IMR-90 (cell line): Measurements from ENCODE around the gene TCF4. TPM values are rescaled to one million over a fixed set of nuclear protein-coding genes. Genes with fewer than 3 reads are reported as not detected.

Experiments used
- ATAC-seq: fragments of 200-7000 bp; cut with Tn5 transposase; 2 replicates; pipeline ENCODE4 v1.9.1; 2020; ENCODE audit warnings: low read depth, mild to moderate bottlenecking, moderate library complexity
- BruUV-seq: library from RNA; stranded (reverse); fragments of 400-500 nt; replicated peaks from 2 replicates; lab custom pipeline; 2021; lab: Mats Ljungman, UMichigan
- CTCF ChIA-PET: fragments of 300-600 bp; formaldehyde crosslinking; extraction: SDS; loops from one replicate; lab custom pipeline; 2021; ENCODE audit warnings: antibody characterized with exemption; lab: Yijun Ruan, JAX
- POLR2A ChIA-PET: fragments of 300-600 bp; sonication (Branson Sonifier 250); formaldehyde crosslinking; loops from one replicate; lab custom pipeline; 2022; ENCODE audit warnings: antibody characterized with exemption; ENCODE audit not compliant: unreplicated experiment; lab: Charles Lee
- DNase-seq: peaks from one replicate; pipeline ENCODE4 v3.0.0; 2013
- H2AFZ ChIP-seq: replicated peaks from 2 replicates; pipeline ENCODE3; 2013; ENCODE audit warnings: low read length, mild to moderate bottlenecking; ENCODE audit not compliant: poor library complexity
- H2AK5ac ChIP-seq: 2 replicates; pipeline ENCODE4 v1.6.1; 2013; ENCODE audit warnings: low read depth, low read length, inconsistent platforms
- H2AK9ac ChIP-seq: replicated peaks from 2 replicates; pipeline ENCODE3; 2013; ENCODE audit warnings: mild to moderate bottlenecking, low read depth, low read length, moderate library complexity; ENCODE audit not compliant: poor library complexity
- H2BK120ac ChIP-seq: 2 replicates; pipeline ENCODE4 v1.6.1; 2013; ENCODE audit warnings: low read depth, low read length, inconsistent platforms
- H2BK15ac ChIP-seq: 3 replicates; pipeline ENCODE4 v1.6.1; 2013; ENCODE audit warnings: low read depth, low read length, inconsistent platforms
- H2BK20ac ChIP-seq: 2 replicates; pipeline ENCODE4 v1.6.1; 2013; ENCODE audit warnings: low read depth, mild to moderate bottlenecking, inconsistent platforms, low read length, moderate library complexity
- H2BK5ac ChIP-seq: 2 replicates; pipeline ENCODE4 v1.6.1; 2013; ENCODE audit warnings: mild to moderate bottlenecking, low read depth, low read length, inconsistent platforms; ENCODE audit not compliant: poor library complexity, severe bottlenecking
- H3K14ac ChIP-seq: replicated peaks from 2 replicates; pipeline ENCODE4 v1.6.1; 2013; ENCODE audit warnings: low read depth, low read length, inconsistent platforms
- H3K18ac ChIP-seq: 2 replicates; pipeline ENCODE4 v1.6.1; 2013; ENCODE audit warnings: low read depth, low read length, control low read depth
- H3K23ac ChIP-seq: 2 replicates; pipeline ENCODE4 v1.6.1; 2013; ENCODE audit warnings: low read depth, low read length, inconsistent platforms
- H3K27ac ChIP-seq: 2 replicates; pipeline ENCODE4 v1.5.1; 2013; ENCODE audit warnings: mild to moderate bottlenecking, control low read depth, low read length; ENCODE audit not compliant: insufficient read depth
- H3K27me3 ChIP-seq: 2 replicates; pipeline ENCODE4 v1.6.1; 2013; ENCODE audit warnings: low read length; ENCODE audit not compliant: control insufficient read depth, insufficient read depth
- H3K36me3 ChIP-seq: 2 replicates; pipeline ENCODE4 v1.6.1; 2013; ENCODE audit warnings: low read length, mixed read lengths; ENCODE audit not compliant: control insufficient read depth, insufficient read depth
- H3K4ac ChIP-seq: 2 replicates; pipeline ENCODE4 v1.6.1; 2013; ENCODE audit warnings: low read depth, low read length, inconsistent platforms
- H3K4me1 ChIP-seq: 2 replicates; pipeline ENCODE4 v1.6.1; 2013; ENCODE audit warnings: low read length, mixed read lengths; ENCODE audit not compliant: control insufficient read depth, insufficient read depth
- H3K4me2 ChIP-seq: 2 replicates; pipeline ENCODE4 v1.6.1; 2013; ENCODE audit warnings: low read depth, mild to moderate bottlenecking, control low read depth, low read length, moderate library complexity
- H3K4me3 ChIP-seq: 2 replicates; pipeline ENCODE4 v1.5.1; 2013; ENCODE audit warnings: low read depth, mild to moderate bottlenecking, control low read depth, low read length, moderate library complexity; ENCODE audit not compliant: insufficient read depth
- H3K56ac ChIP-seq: 2 replicates; pipeline ENCODE4 v1.6.1; 2013; ENCODE audit warnings: low read length, inconsistent platforms; ENCODE audit not compliant: insufficient read depth; ENCODE audit errors: extremely low read depth
- H3K79me1 ChIP-seq, 2 experiments: 2 replicates each; pipeline ENCODE4 v1.6.1; 2013; ENCODE audit warnings: low read length in 2 of 2, inconsistent platforms in 1 of 2, low read depth in 1 of 2
- H3K9ac ChIP-seq: 2 replicates; pipeline ENCODE4 v1.6.1; 2013; ENCODE audit warnings: low read depth, low read length, control low read depth
- H3K9me1 ChIP-seq: 2 replicates; pipeline ENCODE4 v1.6.1; 2013; ENCODE audit warnings: low read length, inconsistent platforms; ENCODE audit not compliant: insufficient read depth
- H3K9me3 ChIP-seq: 2 replicates; pipeline ENCODE4 v1.6.1; 2013; ENCODE audit warnings: low read length; ENCODE audit not compliant: control insufficient read depth, insufficient read depth
- H4K20me1 ChIP-seq: 2 replicates; pipeline ENCODE4 v1.6.1; 2013; ENCODE audit warnings: low read length, inconsistent platforms; ENCODE audit not compliant: insufficient read depth
- H4K5ac ChIP-seq: 2 replicates; pipeline ENCODE4 v1.6.1; 2013; ENCODE audit warnings: mild to moderate bottlenecking, low read depth, low read length, control low read depth
- H4K8ac ChIP-seq, 2 experiments: 2 replicates each; pipeline ENCODE4 v1.6.1; 2013; ENCODE audit warnings: low read depth in 2 of 2, low read length in 2 of 2, control low read depth in 1 of 2, inconsistent platforms in 1 of 2
- H4K91ac ChIP-seq: 2 replicates; pipeline ENCODE4 v1.6.1; 2013; ENCODE audit warnings: low read depth, low read length, inconsistent platforms; ENCODE audit not compliant: insufficient read depth
- CEBPB ChIP-seq: IDR thresholded peaks from 2 replicates; pipeline ENCODE4 v1.6.1; 2012; ENCODE audit warnings: low read depth, low read length, improper control_type of control experiment
- CHD1 ChIP-seq: IDR thresholded peaks from 2 replicates; pipeline ENCODE4 v1.6.1; 2012; ENCODE audit warnings: low read depth, low read length, improper control_type of control experiment
- CTCF ChIP-seq: conservative IDR thresholded peaks from 2 replicates; pipeline ENCODE4 v1.5.1; 2012; ENCODE audit warnings: mild to moderate bottlenecking, low read depth, low read length, improper control_type of control experiment
- FOS ChIP-seq: fragments of 150-350 bp; IDR thresholded peaks from 2 replicates; pipeline ENCODE4 v1.6.1; 2016; ENCODE audit warnings: low read depth, low read length
- MAFK ChIP-seq: IDR thresholded peaks from 2 replicates; pipeline ENCODE4 v1.6.1; 2012; ENCODE audit warnings: low read depth, low read length, improper control_type of control experiment
- MAZ ChIP-seq: IDR thresholded peaks from 2 replicates; pipeline ENCODE4 v1.6.1; 2012; ENCODE audit warnings: low read depth, mild to moderate bottlenecking, low read length, improper control_type of control experiment, moderate library complexity, borderline replicate concordance
- MXI1 ChIP-seq: IDR thresholded peaks from 2 replicates; pipeline ENCODE4 v1.6.1; 2012; ENCODE audit warnings: low read depth, mild to moderate bottlenecking, low read length, moderate library complexity, borderline replicate concordance
- NFE2L2 ChIP-seq: fragments of 150-350 bp; IDR thresholded peaks from 2 replicates; pipeline ENCODE4 v1.6.1; 2016; ENCODE audit warnings: low read depth, mild to moderate bottlenecking, low read length
- POLR2A ChIP-seq: IDR thresholded peaks from 2 replicates; pipeline ENCODE4 v1.6.1; 2012; ENCODE audit warnings: mild to moderate bottlenecking, low read depth, low read length
- RAD21 ChIP-seq: IDR thresholded peaks from 2 replicates; pipeline ENCODE4 v1.6.1; 2012; ENCODE audit warnings: low read length, improper control_type of control experiment
- RCOR1 ChIP-seq: IDR thresholded peaks from 2 replicates; pipeline ENCODE4 v1.6.1; 2012; ENCODE audit warnings: mild to moderate bottlenecking, low read length, improper control_type of control experiment; ENCODE audit not compliant: insufficient replicate concordance
- RFX5 ChIP-seq: IDR thresholded peaks from 2 replicates; pipeline ENCODE4 v1.8.0; 2012; ENCODE audit warnings: low read depth, mild to moderate bottlenecking, low read length, moderate library complexity
- SMC3 ChIP-seq: fragments of 150-350 bp; IDR thresholded peaks from 2 replicates; pipeline ENCODE4 v1.6.1; 2016; ENCODE audit warnings: low read depth, mild to moderate bottlenecking, antibody characterized with exemption, low read length, moderate library complexity
- WGBS, 2 experiments: methylation state at CpG; one replicate each; pipeline versions ENCODE4 v1.1.5 to v1.1.7; 2013; ENCODE audit warnings: missing lambda C conversion rate in 2 of 2; ENCODE audit not compliant: insufficient read length in 1 of 2; ENCODE audit errors: extremely low coverage in 2 of 2; 5-methylcytosine and 5-hydroxymethylcytosine counted together
- dilution Hi-C: fragments of 300-500 bp; cut with HindIII; formaldehyde crosslinking; loops from one replicate; pipeline ENCODE4 v1.14.3; 2018; ENCODE audit warnings: low sequenced_read_pairs; ENCODE audit not compliant: unreplicated experiment
- in situ Hi-C: fragments of 300-500 bp; cut with MboI; formaldehyde crosslinking; loops from 3 replicates; pipeline ENCODE4 v1.14.3; 2019; ENCODE audit warnings: low sequenced_read_pairs, inconsistent platforms, mixed read lengths
- intact Hi-C: fragments of 100-400 bp; cut with micrococcal nuclease; formaldehyde crosslinking; loops from 2 replicates; pipeline ENCODE4 v1.10.0; 2022
- polyA plus RNA-seq, 3 experiments: library from polyadenylated mRNA; depleted of rRNA; stranded (reverse); fragments of >200 nt; gene quantifications; 2 replicates each; pipeline ENCODE4 v1.2.3, GENCODE V29; 2012; ENCODE audit warnings: low replicate concordance in 1 of 3
- total RNA-seq: library from RNA; depleted of rRNA; stranded (reverse); fragments of >200 nt; gene quantifications from 2 replicates; pipeline ENCODE4 v1.2.3, GENCODE V29; 2012
- TF ChIP-seq, protein P1 (sequence below): fragments of 150-350 bp; IDR thresholded peaks from 2 replicates; pipeline ENCODE4 v1.6.1; 2016; ENCODE audit warnings: low read depth, mild to moderate bottlenecking, low read length, moderate library complexity, borderline replicate concordance
- TF ChIP-seq, protein P2 (sequence below): fragments of 150-350 bp; IDR thresholded peaks from 2 replicates; pipeline ENCODE4 v1.6.1; 2017; ENCODE audit warnings: mild to moderate bottlenecking, antibody characterized with exemption, low read length, low read depth

Gene TCF4
- total and polyA plus RNA-seq, 2 of the 4 experiments (the other 2 are of a cell fraction): 30.0 to 87.1 TPM

DNA sequence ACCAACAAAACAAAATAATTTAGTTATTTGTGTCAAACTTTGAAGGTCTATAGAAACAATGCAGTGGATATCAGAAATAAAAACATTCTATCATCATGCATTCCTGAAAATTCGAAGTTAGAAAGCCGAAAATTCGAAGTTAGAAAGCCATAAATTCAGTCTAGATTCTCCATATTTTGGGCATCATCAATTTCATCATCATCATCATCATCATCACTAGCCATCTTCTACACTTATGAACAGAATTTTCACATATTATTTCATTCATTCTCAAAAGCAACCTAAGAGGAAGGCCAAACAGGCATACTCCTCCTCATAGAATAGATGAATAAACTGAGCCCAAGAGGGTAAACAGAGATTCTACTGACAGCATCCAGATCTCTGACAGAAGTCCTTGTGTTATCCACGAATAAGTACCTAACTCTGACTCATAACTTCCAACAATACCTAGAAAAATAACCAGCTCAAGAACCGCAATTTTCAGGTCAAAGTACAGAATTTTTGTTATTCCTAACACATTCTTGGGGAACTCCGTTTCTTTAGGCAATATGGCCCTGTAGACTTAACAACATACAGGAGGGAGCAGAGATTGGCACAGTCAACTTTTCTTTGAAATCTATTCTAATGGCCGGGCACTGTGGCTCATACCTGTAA is 84.7 kb downstream of the TCF4 start:
- H2AK9ac ChIP-seq: no peak overlapping the region
- no peak overlapping the region for H3K56ac ChIP-seq
- H3K4me1 ChIP-seq: peaks cover 19% of the 10 kb centered on the region
- no peaks in the 10 kb centered on the region for H3K36me3 ChIP-seq
- H2AK5ac ChIP-seq: 0 out of 2 replicates have a peak overlapping the region, but pooled peaks have one; percentile 19
- intact Hi-C loops: loop anchor here (5.0 kb wide), 2 partner anchors 81 to 84 kb away; partner anchors contain the start of gene TCF4
- H3K27ac ChIP-seq: no peak overlapping the region
- H4K20me1 ChIP-seq: no peaks in the 10 kb centered on the region
- whole genome bisulfite sequencing, 2 experiments: 85% methylated on average over 4 of the region's 7 CpGs; no CpG with 5 or more reads in 1 of the 2 experiments
- H2BK20ac ChIP-seq: no peak overlapping the region
- in situ Hi-C loops: no loop called here
- peak overlapping the region; percentile 42 for H3K14ac ChIP-seq
- H3K9ac ChIP-seq: no peak overlapping the region
- ATAC-seq (no peak), DNase-seq (peak; percentile 45)
- BruUV-seq: no TSS peak
- no peak overlapping the region; the same call in 1 of the 2 replicates for H3K4me2 ChIP-seq
- H3K9me3 ChIP-seq: no peaks in the 10 kb centered on the region
- POLR2A ChIA-PET: no interaction called here
- peak overlapping the region; percentile 31; the same call in 1 of the 2 replicates for H3K4ac ChIP-seq
- no peak overlapping the region for H2AFZ ChIP-seq
- H3K18ac ChIP-seq: peak overlapping the region; percentile 57; the same call in 1 of the 2 replicates
- dilution Hi-C loops: no loop called here
- peak overlapping the region; percentile 17; the same call in 1 of the 2 replicates for H2BK120ac ChIP-seq
- no peak overlapping the region for H2BK15ac ChIP-seq
- no peak overlapping the region for H3K4me3 ChIP-seq
- H3K27me3 ChIP-seq: no peaks in the 10 kb centered on the region
- no peak overlapping the region for H4K91ac ChIP-seq
- H4K5ac ChIP-seq: peak overlapping the region; percentile 41; the same call in 1 of the 2 replicates
- CTCF ChIA-PET: no interaction called here
- peaks cover 3% of the 10 kb centered on the region; the same call in 1 of the 2 replicates for H3K9me1 ChIP-seq
- H3K79me1 ChIP-seq: peaks cover 15 to 68% of the 10 kb centered on the region in 2 experiments
- 0 out of 4 replicates have a peak overlapping the region, but pooled peaks of 1 of the 2 experiments have one; percentile 5 for H4K8ac ChIP-seq
- H2BK5ac ChIP-seq: peak overlapping the region; percentile 93
- peak overlapping the region; percentile 67; the same call in 1 of the 2 replicates for H3K23ac ChIP-seq
- TF ChIP-seq CEBPB (no peak), RCOR1 (no peak), MAZ (no peak), FOS (no peak), SMC3 (no peak), NFE2L2 (no peak), CHD1 (no peak), RAD21 (no peak), POLR2A (no peak), RFX5 (no peak), MXI1 (no peak), CTCF (no peak), MAFK (no peak)
- TF ChIP-seq, protein P1, sequence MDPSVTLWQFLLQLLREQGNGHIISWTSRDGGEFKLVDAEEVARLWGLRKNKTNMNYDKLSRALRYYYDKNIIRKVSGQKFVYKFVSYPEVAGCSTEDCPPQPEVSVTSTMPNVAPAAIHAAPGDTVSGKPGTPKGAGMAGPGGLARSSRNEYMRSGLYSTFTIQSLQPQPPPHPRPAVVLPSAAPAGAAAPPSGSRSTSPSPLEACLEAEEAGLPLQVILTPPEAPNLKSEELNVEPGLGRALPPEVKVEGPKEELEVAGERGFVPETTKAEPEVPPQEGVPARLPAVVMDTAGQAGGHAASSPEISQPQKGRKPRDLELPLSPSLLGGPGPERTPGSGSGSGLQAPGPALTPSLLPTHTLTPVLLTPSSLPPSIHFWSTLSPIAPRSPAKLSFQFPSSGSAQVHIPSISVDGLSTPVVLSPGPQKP: no peak
- TF ChIP-seq, protein P2, sequence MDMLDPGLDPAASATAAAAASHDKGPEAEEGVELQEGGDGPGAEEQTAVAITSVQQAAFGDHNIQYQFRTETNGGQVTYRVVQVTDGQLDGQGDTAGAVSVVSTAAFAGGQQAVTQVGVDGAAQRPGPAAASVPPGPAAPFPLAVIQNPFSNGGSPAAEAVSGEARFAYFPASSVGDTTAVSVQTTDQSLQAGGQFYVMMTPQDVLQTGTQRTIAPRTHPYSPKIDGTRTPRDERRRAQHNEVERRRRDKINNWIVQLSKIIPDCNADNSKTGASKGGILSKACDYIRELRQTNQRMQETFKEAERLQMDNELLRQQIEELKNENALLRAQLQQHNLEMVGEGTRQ: no peak
